Ecto neural progenitor cell (in vitro differentiated cells): Measurements from ENCODE around the gene COG4.
"Not testable (repeated sequence)": the region's sequence is repeated elsewhere in the genome, so short reads cannot be mapped to it uniquely, and the experiment has no call there.

Experiments
- DNase-seq: peaks from one replicate; pipeline ENCODE4 v3.0.0-alpha.2; 2018; ENCODE audit warnings: low spot score

Gene COG4

DNA sequence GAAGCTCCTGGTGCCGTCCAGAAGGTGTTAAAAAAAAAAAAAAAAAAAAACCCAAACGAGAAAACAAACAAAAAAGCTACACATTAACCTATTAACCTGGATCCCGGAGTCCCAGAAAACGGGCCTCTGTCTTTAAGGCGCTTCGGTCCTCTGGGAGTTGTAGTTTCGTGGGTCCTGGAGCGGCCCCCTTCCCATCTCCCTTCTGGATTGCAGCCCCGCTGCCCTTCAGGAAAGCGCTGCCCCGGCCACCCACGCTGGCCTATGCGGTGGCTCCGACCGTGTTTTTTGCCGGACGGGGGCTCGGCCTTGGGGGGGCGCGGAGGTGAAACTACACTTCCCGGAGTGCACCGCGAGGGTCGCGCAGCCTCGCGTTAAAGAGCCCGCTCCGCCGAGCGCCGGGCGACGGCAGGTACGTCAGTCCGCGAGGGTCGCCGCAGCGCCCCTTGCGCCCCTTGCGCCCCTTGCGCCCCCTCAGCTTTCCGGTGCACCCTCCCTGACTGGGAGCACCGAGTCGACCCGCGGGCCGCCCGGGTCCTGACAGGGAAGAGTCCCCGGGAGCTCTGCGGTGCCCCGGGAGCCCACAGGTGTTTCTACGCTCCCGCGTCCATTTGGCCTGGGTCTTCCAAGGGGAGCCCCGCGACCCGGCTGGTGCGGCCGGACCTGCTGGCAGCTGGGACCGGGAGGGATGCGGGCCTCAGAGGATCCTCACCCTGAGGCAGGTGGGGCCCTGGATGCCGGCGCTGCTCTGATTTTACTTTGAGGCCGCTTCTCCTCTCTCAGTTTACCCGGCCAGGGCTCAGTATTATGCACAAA is 68.9 kb downstream of the COG4 start, which contains the start of gene FCSK:
TSS of gene FCSK (plus strand) at position 374 of the 813 bp plus-strand sequence. CDS start 8,596 bp downstream, outside the sequence.
- peak; percentile 92 for DNase-seq

DNA sequence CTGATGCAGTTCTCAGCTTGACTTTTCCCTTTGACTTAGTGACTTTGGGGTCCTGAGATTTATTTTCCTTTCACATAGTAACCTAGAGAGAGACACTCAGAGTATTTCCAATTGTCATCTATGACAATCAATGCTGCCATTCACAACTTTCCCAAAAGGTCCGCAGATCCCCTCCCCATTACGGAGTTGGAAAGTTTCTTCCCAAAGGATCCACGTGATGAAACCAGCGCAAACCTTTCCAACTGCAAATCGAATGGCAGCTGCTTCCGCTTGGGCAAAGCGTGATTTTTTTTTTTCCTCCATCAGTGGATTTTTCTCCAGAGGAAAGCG is 69.5 kb downstream of the COG4 start:
- DNase-seq: no peak

DNA sequence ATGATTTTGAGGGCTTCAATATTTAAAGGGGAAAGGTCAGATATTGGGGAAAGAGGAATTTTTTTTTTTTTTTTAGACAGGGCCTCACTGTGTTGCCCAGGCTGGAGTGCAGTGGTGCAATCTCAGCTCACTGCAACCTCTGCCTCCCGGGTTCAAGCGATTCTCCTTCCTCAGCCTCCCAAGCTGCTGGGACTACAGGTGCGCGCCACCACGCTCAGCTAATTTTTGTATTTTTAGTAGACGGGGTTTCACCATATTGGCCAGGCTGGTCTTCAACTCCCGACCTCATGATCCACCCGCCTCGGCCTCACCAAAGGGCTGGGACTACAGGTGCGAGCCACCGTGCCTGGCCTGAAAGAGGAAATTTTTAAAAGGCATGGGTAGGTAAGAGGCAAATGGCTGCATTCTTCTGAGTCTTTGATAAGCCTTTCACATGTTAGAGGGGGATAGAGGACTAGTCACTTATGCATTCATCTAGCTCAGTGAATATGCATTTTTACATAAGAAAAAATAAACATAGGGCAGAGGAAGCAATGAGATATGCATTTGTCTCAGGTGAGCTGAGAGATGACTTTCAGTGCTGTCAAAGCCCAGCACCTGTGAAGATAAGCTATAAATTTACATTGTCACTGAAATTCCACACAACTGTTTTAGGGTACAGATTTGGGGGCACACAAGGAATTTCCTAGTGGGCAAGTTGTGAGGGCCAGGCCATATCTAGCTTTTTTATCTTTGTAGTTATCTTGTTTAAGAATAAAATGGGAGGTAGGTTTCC is 70.0 kb downstream of the COG4 start:
- no peak for DNase-seq

DNA sequence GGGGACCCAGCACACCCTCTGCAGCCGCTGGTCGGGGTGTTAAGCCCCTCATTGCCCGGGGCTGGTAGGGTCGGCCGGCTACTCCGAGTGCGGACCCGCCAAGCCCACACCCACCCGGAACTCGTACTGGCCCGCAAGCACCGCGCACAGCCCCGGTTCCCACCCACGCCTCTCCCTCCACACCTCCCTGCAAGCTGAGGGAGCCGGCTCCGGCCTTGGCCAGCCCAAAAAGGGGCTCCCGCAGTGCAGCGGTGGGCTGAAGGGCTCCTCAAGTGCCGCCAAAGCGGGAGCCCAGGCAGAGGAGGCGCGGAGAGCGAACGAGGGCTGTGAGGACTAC is 72.4 kb downstream of the COG4 start:
- DNase-seq: not testable (repeated sequence)

DNA sequence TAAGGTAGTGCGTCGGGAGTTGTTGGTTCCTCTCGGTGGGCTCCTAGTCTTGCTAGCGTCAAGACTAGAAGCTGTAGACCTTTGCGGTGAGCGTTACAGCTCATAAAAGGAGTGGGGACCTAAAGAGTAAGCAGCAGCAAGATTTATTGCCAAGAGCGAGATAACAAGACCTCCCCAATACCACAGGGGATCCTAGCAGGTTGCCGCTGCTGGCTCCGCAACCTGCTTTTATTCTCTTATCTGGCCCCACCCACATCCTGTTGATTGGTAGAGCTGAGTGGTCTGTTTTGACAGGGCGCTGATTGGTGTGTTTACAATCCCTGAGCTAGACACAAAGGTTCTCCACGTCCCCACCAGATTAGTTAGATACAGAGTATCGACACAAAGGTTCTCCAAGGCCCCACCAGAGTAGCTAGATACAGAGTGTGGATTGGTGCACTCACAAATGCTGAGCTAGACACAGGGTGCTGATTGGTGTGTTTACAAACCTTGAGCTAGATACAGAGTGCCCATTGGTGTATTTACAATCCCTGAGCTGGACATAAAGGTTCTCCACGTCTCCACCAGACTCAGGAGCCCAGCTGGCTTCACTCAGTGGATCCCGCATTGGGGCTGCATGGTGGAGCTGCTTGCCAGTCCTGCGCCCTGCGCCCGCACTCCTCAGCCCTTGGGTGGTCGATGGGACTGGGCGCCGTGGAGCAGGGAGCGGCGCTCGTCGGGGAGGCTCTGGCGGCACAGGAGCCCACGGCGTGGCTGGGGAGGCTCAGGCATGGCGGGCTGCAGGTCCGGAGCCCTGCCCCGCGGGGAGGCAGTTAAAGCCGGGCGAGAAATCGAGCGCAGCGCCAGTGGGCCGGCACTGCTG is 73.0 kb downstream of the COG4 start:
- DNase-seq: not testable (repeated sequence)

DNA sequence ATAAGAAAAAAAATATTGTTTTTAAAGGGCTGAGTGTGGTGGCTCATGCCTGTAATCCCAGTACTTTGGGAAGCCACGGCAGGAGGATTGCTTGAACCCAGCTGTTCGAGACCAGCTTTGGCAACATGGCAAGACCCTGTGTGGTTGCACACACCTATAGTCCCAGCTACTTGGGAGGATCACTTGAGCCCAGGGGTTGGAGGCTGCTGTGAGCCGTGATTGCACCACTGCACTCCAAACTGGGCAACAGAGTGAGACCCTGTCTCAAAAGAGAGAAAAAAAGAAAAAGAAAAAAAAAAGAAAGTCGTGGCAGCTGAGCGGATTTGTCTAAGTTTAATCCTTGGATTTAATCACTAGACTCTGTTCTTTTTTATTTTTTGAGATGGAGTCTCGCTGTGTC is 75.3 kb downstream of the COG4 start:
- DNase-seq: no peak

DNA sequence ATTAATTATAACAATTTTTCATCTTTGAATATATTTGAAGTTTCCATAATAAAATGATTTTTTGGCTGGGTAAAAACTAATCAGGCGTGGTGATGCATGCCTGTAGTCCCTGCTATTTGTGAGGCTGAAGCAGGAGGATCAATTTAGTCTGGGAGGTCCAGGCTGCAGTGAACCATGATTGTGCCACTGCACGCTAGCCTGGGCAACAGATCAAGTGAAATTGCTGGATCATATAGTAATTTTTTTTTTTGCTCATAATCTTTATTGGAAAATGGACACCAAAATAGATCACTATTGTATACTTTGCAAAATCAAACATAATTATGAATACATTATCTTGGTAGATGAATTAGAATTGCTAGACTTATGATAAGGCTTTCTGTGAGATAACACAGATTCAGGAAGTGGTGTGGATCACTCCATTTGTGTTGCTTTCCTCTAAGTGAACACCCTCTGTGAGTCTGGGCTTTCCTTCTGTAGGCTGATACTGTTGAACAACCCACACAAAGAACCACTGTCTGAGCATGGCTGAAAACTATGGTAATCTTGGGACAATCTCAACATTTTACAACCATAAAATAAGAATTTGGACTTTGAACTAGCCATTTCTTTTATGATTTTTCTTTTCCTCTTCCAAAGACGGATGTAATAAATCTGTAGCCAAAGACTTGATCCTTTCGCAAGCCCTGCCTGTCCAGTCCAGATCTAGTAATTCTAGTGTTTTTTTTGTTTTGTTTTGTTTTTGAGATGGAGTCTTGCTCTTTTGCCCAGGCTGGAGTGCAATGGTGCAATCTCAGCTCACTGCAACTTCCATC is 78.9 kb downstream of the COG4 start:
- DNase-seq: no peak

DNA sequence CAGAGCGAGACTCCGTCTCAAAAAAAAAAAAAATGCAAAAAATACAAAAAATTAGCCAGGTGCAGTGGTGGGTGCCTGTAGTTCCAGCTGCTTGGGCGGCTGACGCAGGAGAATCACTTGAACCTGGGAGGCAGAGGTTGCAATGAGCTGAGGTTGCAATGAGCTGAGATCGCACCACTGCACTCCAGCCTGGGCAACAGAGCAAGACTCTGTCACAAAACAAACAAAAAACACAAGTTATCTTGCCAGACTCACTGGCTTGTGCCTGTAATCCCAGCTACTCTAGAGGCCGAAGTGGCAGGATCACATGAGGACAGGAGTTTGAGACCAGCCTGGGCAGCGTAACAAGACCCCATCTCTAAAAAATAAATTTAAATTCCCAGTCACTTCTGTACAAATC is 81.0 kb downstream of the COG4 start:
- DNase-seq: no peak

DNA sequence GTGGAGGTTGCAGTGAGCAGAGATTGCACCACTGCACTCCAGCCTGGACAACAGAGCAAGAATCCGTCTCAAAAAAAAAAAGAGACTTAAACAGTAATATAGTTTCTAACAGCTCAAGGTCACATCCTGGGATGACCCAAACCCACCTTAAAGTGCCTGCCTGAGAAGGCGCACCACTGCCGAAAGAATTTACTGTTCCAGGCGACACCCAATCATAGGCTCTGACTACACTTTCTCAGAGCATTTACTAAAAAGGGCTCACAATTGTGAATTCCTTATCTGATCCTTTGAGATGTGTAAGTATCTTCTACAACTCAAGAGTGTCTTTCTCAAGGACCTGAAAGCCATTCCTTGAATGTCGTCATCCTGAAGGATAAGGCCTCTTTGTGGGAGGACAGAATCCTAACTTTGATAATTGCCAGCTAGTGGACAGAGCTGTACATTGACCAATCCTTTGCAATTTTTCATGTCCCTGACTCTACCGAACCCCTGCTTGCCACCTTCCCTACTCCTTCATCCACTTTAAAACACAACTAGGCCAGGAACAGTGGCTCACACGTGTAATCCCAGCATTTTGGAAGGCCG is 81.9 kb downstream of the COG4 start:
- no peak for DNase-seq

DNA sequence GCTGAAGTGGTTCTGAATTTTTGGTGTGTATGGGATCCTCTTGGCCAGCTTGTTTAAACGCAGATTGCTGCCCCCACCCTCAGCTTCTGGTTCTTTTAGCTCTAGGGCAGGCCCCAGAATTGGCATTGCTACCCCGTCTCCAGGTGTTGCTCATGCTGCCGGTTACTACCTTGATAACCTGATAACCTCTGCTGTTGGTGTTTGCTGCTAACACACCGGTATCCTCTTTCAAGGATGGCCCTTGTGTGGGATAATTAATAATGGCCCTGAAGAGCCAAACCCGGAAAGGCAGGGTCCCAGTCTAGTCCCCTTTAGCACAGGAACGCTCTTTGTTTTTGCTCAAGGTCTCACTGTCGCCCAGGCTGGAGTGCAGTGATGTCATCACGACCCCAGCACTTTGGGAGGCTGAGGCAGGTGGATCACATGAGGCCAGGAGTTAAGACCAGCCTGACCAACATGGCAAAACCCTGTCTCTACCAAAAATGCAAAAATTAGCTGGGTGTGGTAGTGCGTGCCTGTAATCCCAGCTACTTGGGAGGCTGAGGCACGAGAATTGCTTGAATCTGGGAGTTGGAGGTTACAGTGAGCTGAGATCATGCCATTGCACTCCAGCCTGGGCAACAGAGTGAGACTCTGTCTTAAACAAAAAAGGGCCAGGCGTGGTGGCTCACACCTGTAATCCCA is 83.2 kb downstream of the COG4 start:
- DNase-seq: no peak

DNA sequence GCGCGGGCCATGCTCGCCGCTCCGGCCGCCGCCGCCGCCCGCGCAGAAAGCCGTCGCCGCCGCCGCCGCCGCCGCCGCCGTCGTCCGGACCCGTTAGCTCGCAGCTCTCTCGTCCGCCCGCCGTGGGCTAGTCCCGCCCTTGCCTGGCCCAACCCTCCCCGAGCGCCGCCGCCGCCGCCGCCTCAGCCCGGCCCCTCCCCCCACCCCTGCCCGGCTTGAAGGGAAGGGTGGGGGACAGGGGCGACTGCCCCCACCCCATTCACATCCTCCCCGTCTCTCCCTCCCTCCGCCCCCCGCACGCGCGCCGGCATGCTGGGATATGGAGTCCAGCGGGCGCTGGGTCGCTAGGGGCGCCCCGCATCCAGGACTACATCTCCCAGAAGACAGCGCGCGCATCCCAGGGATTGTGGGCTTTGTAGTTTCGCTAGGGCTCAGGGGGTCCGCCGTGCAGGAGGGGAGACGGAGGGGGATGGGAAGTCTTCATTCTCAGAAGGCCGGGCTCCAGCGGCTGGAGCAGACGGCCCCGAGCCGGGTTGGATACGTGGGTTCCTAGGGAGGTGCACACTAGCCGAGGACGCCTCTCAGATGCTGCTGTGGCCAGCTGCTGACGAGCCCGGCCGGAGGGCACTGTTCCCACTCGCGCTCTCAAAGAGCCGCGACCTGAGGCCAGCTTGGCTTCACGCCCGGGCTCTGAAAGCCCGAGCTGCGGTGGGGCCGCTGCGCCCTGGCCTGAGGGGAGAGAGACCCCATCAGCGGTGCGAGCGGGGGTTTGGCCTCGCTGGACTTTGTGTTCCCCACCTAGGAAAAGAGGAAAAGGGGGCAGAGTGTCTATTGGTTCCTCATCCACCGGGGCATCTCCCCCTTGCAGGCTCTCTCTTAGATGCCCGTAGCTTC is 84.1 kb downstream of the COG4 start, which contains the start of gene ST3GAL2:
TSS of gene ST3GAL2 (minus strand) at position 132 of the 894 bp plus-strand sequence. CDS start 40,570 bp downstream, outside the sequence.
- peak; percentile 98 for DNase-seq

DNA sequence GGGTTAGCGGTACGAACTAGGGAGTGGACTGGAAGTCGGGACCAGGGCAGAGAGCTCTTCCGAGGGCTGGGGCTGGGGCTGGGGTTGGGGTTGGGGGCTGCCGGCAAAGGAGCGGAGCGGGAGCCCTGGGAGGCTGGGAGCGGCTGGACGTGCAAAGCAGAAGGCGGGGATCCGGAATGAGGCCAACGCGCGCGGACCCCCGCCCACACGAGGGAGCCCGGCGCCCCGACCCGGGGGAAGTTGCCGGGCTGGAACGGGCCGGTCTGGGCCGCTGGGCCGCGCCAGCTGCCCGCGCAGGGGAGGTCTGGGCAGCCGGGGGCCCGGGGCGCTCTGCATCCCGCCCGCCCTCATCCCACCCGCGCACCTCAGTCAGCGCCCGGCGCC is 84.8 kb downstream of the COG4 start:
- DNase-seq: peak; percentile 77

DNA sequence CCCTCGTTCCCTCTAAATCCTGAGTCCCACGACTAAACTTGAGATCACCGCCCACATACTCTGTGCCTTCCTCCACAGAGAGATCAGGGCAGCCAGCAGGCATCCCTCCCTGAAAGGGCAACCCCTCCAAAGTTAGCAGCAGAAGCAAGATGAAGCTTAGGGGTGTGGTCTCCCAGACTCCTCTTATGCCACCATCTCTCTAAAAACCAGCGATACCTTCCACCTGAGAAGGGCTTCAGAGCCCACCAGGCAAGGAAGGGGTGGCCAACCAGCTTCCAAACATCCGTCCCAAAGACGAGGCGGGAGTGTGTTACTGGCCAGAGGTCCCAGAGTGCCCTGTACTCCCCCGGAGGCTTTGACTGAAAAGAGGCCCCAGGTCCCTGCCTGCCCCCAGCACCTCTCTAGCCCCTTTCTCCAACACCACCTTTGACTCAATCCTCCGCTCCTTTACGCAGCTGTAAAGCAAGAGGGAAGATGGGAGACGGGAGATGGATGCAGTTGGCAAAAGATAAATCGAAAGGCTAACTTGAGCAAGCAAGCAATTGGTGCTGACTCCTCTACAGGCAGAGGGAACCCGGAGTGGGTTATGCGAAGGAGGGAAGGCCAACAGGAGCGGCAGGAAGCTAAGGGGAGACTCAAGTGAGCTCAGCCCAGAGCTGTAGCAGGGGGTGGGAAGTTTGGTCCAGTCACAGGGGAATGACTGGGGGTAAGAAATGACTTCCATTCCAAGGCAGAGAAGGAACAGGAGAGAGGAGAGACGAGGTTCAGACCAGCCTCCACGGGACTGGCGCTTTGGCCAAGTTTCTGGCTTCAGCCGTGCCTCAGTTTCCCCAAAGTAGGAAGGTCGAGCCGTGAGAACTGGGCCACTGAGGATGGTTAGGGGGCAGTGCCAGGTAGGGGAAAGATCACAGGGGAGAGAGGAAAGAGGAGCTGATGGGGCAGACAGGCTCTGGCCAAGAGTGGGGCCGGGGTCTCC is 85.5 kb downstream of the COG4 start:
- DNase-seq: no peak

DNA sequence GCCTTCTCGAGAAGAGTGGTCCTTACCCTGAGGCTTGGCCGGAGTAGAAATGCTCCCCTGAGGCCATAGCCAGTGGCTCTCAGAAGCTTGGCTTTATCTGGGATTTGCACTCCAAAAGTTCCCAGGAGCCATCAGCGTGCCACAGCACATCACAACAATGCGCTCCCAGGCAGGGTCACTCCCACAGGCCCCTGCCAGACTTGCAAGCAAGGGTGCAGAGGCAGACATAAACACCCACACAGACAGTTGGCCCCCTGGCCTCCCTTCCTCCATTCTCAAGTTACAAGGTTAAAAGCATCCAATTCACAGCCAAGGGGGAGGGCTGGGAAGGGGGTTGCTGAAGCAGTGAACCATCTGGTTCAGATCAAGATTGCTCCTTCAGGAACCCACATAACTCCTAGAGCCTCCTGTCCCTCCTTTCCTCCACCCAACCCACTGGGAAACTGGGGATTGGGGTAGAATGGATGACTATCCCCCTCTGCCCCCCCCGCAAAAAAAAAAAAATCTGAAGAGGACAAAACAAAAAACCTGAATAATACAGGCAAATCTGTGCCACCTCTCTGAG is 86.3 kb downstream of the COG4 start:
- peak; percentile 72 for DNase-seq

DNA sequence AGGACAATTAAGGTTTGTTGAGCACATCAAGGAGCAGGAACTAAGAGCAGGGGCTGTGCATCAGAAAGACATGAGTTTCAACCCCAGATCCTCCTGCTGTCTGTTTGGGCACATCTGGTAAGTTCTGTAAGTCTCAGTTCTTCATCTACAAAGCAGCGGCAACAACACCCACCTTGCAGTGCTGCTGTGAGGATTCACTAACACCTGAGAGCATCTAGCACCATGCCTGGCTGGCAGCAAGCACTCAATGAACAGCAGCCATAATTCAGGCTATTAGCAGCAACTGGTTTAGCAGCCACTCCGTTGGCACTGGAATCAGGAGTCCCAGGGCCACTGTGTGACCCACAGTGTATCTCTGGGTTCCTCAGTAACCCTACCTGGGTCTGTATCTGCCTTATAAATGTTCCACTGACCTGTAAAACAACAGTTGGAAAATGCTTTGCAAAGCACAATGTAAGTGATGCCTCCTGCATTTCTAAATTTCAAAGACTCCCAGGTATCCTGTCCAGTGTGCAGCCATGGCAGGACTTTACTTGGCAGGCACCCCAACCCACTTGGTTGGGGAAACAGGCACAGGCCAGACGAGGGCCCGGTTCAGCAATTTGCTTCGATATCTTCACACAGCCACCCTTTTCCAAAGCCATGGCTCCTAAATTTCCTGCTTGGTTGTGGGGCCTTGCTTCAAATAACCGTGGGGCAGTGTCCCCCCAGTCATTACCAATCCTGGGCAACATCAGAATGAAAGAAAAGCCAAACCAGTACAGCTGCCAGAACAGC is 88.7 kb downstream of the COG4 start:
- DNase-seq: peak; percentile 33

DNA sequence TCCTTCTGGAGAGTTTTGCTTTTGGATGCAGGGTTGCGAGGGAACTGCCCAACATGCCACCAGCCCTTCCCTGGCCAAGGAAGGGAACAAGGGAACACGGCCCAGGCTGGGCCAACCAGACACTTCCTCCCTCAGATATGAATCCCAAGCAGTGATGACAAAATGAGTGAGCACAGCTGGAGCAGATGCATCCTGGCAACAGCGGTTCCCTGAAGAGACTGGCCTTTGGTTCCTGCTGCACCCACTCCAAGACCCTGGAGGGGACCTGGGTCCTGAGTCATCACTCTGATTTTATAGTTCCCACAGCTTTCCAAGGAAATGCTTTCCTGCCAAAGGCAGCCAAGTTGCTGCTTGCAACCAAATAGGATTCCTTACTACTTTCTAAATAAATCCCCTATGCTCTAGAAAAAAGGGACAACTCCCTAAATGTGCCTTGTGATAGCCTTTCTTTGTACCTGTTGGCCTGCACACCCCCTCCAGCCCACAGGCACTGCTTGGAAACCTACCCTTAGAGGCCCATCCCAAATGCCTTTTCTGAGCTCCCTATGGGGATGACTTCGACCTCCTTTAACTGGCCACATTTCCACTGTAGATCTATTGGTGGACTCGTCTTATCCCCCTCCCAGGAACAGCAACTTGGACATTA is 89.8 kb downstream of the COG4 start:
- peak; percentile 36 for DNase-seq
